Uterus (tissue), 4 donors: ENCODE data around the gene TANGO2. TPM values are rescaled to one million over a fixed set of nuclear protein-coding genes. Genes with fewer than 3 reads are reported as not detected.

Experiments used
- DNase-seq, 2 donors: peaks; one replicate each; pipeline ENCODE4 v3.0.0-alpha.2; 2019 to 2020
- H3K27ac ChIP-seq, 2 donors: fragments of 200-600 bp; sonication (generic); 1 replicate in 1 of 2; 2 replicates in 1 of 2; pipeline ENCODE4 v1.5.1; 2016 to 2018
- H3K27me3 ChIP-seq, 2 donors: fragments of 200-600 bp; sonication (generic); one replicate each; pipeline ENCODE4 v1.5.1; 2018 to 2019; ENCODE audit warnings: control low read depth in 1 of 2
- H3K36me3 ChIP-seq, 2 donors: fragments of 200-600 bp; sonication (generic); one replicate each; pipeline ENCODE4 v1.5.1; 2019; ENCODE audit warnings: control low read depth in 1 of 2
- H3K4me1 ChIP-seq, 2 donors: fragments of 200-600 bp; sonication (generic); one replicate each; pipeline ENCODE4 v1.5.1; 2018 to 2019; ENCODE audit warnings: control low read depth in 1 of 2
- H3K4me3 ChIP-seq, 2 donors: fragments of 200-600 bp; sonication (generic); 1 replicate in 1 of 2; 2 replicates in 1 of 2; pipeline ENCODE4 v1.5.1; 2018 to 2019; ENCODE audit warnings: mild to moderate bottlenecking in 1 of 2
- H3K9me3 ChIP-seq, 2 donors: fragments of 200-600 bp; sonication (generic); one replicate each; pipeline ENCODE4 v1.5.1; 2019; ENCODE audit warnings: control low read depth in 1 of 2
- POLR2A ChIP-seq, 2 donors: fragments of 450-650 bp; IDR thresholded peaks; one replicate each; pipeline ENCODE4 v1.6.1; 2016; ENCODE audit warnings: antibody characterized with exemption in 2 of 2, mild to moderate bottlenecking in 1 of 2, moderate library complexity in 1 of 2
- intact Hi-C: fragments of 100-400 bp; cut with DNase I; formaldehyde crosslinking; loops from one replicate; pipeline ENCODE4 v1.15.1; 2023; ENCODE audit warnings: low total_unique reads
- total RNA-seq, 4 donors: library from RNA; depleted of rRNA in 3 of 4; stranded (reverse); fragments of >200 nt in 3 of 4; gene quantifications; one replicate each; pipeline versions ENCODE4 v1.1.0 to v1.2.4, GENCODE V29; 2014 to 2023
- TF ChIP-seq, protein P1 (sequence below), 4 experiments: fragments of 200-600 bp in 2 of 4; fragments of 450-650 bp in 2 of 4; sonication (generic) in 2 of 4; IDR thresholded peaks; one replicate each; pipeline ENCODE4 v1.5.1; 2016 to 2019; ENCODE audit warnings: antibody characterized with exemption in 4 of 4, mild to moderate bottlenecking in 2 of 4, moderate library complexity in 1 of 4
- donor health status: DM: yes; HTN: yes; CAD: no.

The TANGO2 gene
- total RNA-seq, 4 donors from 2014 or later: 2.8 to 25.1 (median 13.3) TPM

DNA sequence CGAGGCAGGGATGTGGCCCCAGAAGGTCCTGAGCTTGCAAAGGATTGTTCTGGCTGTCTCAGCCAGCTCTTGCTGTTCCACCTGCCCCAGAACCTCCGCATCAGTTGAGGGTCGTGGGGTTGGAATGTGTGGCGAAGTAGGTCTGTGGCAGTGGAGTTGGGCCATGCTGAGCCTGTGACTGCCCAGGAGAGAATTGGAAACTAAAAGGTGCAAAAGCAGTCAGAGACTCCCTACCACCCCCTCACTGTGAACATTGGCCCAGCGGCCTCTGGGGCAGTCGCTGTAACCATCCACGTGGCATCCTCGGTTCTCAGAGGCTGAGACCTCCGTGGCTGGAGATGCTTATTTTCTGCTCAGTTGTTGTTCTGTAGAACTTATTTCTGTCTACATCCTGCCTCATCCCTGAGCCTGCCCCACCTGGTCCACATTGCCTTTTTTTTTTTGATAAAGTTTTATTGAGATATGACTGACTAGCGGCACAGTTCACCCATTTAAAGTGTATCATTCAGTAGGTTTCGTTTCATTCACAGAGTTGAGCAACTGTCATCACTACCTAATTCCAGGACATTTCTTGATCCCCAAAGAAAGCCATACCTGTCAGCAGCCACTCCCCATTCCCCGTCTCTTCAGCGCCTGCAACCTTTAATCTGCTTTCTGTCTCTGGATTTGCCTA, 36.8 kb downstream of the TANGO2 start:
- DNase-seq: no peak
- TF ChIP-seq, protein P1, sequence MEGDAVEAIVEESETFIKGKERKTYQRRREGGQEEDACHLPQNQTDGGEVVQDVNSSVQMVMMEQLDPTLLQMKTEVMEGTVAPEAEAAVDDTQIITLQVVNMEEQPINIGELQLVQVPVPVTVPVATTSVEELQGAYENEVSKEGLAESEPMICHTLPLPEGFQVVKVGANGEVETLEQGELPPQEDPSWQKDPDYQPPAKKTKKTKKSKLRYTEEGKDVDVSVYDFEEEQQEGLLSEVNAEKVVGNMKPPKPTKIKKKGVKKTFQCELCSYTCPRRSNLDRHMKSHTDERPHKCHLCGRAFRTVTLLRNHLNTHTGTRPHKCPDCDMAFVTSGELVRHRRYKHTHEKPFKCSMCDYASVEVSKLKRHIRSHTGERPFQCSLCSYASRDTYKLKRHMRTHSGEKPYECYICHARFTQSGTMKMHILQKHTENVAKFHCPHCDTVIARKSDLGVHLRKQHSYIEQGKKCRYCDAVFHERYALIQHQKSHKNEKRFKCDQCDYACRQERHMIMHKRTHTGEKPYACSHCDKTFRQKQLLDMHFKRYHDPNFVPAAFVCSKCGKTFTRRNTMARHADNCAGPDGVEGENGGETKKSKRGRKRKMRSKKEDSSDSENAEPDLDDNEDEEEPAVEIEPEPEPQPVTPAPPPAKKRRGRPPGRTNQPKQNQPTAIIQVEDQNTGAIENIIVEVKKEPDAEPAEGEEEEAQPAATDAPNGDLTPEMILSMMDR (IDR thresholded peaks at IDR 0.05): no peak
- no peak for TF ChIP-seq POLR2A (IDR thresholded peaks at IDR 0.05)
- H3K36me3 ChIP-seq: no peaks in the 10 kb centered on the region
- no peaks in the 10 kb centered on the region for H3K4me1 ChIP-seq
- no peak overlapping the region for H3K27ac ChIP-seq
- intact Hi-C loops: no loop called here
- H3K4me3 ChIP-seq: no peak overlapping the region
- no peaks in the 10 kb centered on the region for H3K27me3 ChIP-seq
- no peaks in the 10 kb centered on the region for H3K9me3 ChIP-seq

DNA sequence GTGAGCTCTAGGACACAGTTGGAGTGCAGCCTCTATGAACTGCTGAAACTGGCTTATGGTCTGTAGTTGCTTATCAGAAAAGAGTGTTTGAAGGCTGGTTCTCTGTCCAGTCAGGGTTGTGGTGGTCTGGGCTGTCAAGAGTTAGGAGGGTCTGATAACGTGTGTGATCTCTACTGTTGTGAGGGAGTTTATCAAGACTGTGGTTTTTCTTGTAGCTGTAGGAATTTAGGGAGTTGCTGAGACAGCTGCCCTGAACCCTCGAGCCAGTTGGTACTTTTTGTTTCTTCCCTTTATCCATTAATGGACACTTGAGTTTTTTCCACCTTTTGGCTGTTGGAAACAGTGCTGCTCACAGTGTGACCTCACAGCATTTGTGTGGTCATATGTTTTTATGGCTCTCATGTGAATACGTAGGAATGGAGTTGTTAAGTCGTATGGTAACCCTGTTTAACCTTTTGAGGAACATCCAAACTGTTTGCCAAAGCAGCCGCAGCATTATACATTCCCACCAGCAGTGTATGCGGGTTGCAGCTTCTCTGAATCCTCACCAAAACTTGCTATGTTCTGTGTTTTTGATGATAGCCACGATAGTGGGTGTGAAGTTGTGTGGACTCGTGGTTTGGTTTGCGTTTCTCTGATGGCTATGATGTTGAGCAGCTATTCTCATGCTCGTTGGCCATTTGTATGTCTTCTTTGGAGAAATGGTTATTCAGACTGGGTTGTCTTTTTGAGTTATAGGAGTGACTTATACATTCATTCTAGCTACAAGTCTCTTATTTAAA, 38.3 kb downstream of the TANGO2 start:
- no peaks in the 10 kb centered on the region for H3K4me1 ChIP-seq
- TF ChIP-seq, protein P1 (IDR thresholded peaks at IDR 0.05): no peak
- TF ChIP-seq POLR2A (IDR thresholded peaks at IDR 0.05): no peak
- intact Hi-C loops: no loop called here
- no peaks in the 10 kb centered on the region for H3K27me3 ChIP-seq
- no peaks in the 10 kb centered on the region for H3K36me3 ChIP-seq
- no peaks in the 10 kb centered on the region for H3K9me3 ChIP-seq
- DNase-seq: no peak
- no peak overlapping the region for H3K27ac ChIP-seq
- H3K4me3 ChIP-seq: no peak overlapping the region

DNA sequence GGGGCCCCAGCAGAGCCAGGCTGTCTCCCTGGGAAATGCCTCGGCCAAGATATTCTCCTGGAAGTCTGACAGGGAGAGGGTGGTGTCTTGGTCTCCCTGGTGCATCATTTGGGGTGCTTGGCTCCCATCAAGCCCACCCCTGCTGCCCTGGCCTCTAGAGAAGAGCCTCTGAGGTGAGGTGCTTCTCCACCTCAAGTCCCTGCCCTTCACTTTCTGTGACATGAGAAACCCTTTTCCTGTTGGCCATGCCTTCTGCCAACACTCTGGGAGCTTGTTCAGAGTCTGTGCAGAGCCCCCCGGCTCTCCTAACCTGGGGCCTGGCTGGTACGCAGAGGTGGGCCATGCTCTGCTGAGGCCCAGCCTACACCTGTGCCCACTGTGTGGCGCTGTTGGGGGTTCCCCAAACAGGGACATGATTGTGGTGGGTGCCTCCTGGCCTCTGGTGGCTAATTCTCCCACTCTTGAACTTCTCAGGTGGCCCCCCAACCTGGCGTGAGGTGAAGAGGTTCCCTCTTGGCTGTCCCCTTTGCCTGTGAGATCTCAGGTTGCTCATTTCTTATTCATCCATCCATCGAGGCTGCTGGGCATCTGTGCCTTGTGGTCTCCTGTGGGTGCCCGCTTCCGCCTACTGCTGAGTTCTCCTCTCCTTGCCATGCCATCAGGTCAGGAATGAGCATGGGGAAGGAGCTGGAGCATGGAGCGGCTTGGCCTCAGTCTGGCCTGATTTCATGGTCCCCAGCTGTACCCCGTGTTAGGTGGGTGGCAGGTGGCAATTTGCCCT, 40.0 kb downstream of the TANGO2 start:
- Histone ChIP-seq H3K4me1 (no peaks in the 10 kb centered on the region), H3K27me3 (no peaks in the 10 kb centered on the region), H3K27ac (no peak overlapping the region), H3K4me3 (no peak overlapping the region), H3K36me3 (no peaks in the 10 kb centered on the region), H3K9me3 (no peaks in the 10 kb centered on the region)
- no peak for DNase-seq
- no peak for TF ChIP-seq POLR2A (IDR thresholded peaks at IDR 0.05)
- TF ChIP-seq, protein P1 (IDR thresholded peaks at IDR 0.05): no peak
- intact Hi-C loops: no loop called here

DNA sequence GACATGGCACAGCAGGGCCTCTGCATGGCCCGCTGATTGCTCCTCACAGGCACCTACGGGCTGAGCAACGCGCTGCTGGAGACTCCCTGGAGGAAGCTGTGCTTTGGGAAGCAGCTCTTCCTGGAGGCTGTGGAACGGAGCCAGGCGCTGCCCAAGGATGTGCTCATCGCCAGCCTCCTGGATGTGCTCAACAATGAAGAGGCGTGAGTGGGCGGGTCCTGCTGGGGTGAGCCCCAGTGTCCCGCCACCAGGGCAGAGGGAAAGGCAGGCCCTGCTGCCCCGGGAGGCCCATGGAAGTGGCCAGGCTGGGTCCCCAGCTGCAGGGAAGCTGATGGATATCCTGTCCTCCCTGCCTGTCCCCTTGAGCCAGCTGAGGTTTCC, 40.6 kb downstream of the TANGO2 start:
- H3K27me3 ChIP-seq: no peaks in the 10 kb centered on the region
- no peaks in the 10 kb centered on the region for H3K9me3 ChIP-seq
- H3K36me3 ChIP-seq: no peaks in the 10 kb centered on the region
- no peak overlapping the region for H3K27ac ChIP-seq
- H3K4me3 ChIP-seq: no peak overlapping the region
- no peaks in the 10 kb centered on the region for H3K4me1 ChIP-seq
- TF ChIP-seq, protein P1 (IDR thresholded peaks at IDR 0.05): no peak
- intact Hi-C loops: no loop called here
- DNase-seq: no peak
